GM18517 (cell line): ENCODE results near the gene STYK1.

Source experiments
- ATAC-seq: cut with Tn5 transposase; IDR thresholded peaks from one replicate; pipeline ENCODE4 v1.9.1; 2021; ENCODE audit warnings: mild to moderate bottlenecking, moderate library complexity; ENCODE audit not compliant: unreplicated experiment

STYK1 gene

GRCh38 chr12:10571141-10571540, 102.7 kb downstream of the STYK1 start:
- no peak for ATAC-seq
